Endothelial cell of umbilical vein (primary cell): ENCODE results near the gene SNX9. TPM values are rescaled to one million over a fixed set of nuclear protein-coding genes. Genes with fewer than 3 reads are reported as not detected.
A peak's percentile ranks its signal among the peaks of the same experiment; 100 is the strongest.

Experiments used
- BruUV-seq: library from RNA; stranded (reverse); fragments of 400-500 nt; replicated peaks from 2 replicates; lab custom pipeline; 2021; lab: Mats Ljungman, UMichigan
- CTCF ChIA-PET: fragments of 300-600, 350-600 bp; sonication (Branson Sonifier 250); formaldehyde crosslinking; loops from one replicate; lab custom pipeline; 2021; ENCODE audit warnings: antibody characterized with exemption, inconsistent platforms; lab: Charles Lee
- POLR2A ChIA-PET: fragments of 300-600, 350-600 bp; sonication (Branson Sonifier 250); formaldehyde crosslinking; loops from one replicate; lab custom pipeline; 2021; ENCODE audit warnings: antibody characterized with exemption, inconsistent platforms; lab: Charles Lee
- DNase-seq: peaks from one replicate; pipeline ENCODE4 v3.0.0-alpha.2; 2011; ENCODE audit warnings: low read depth, low spot score
- FAIRE-seq: peaks from 2 replicates; lab custom pipeline; 2011; peaks lifted over from hg19 to GRCh38; lab: Jason Lieb, UNC
- H2AFZ ChIP-seq: 2 replicates; pipeline ENCODE4 v1.6.0; 2012; ENCODE audit warnings: low read depth, low read length, control low read depth, inconsistent platforms
- H3K27ac ChIP-seq: 2 replicates; pipeline ENCODE4 v1.5.1; 2011; ENCODE audit warnings: low read depth, mild to moderate bottlenecking, control low read depth, low read length, moderate library complexity; ENCODE audit not compliant: insufficient read depth
- H3K27me3 ChIP-seq, 2 experiments: 2 replicates each; pipeline versions ENCODE4 v1.6.0 to v1.6.1; 2011; ENCODE audit warnings: low read length in 2 of 2, mixed read lengths in 1 of 2; ENCODE audit not compliant: control insufficient read depth in 2 of 2, insufficient read depth in 2 of 2
- H3K36me3 ChIP-seq, 2 experiments: 2 replicates in 1 of 2; 3 replicates in 1 of 2; pipeline ENCODE4 v1.5.1; 2011; ENCODE audit warnings: low read length in 2 of 2, mild to moderate bottlenecking in 1 of 2, moderate library complexity in 1 of 2; ENCODE audit not compliant: control insufficient read depth in 2 of 2, insufficient read depth in 2 of 2; ENCODE audit errors: extremely low read depth in 1 of 2
- H3K4me1 ChIP-seq: 3 replicates; pipeline ENCODE4 v1.5.1; 2011; ENCODE audit warnings: mild to moderate bottlenecking, low read length; ENCODE audit not compliant: control insufficient read depth, insufficient read depth; ENCODE audit errors: extremely low read depth
- H3K4me2 ChIP-seq: 2 replicates; pipeline ENCODE4 v1.6.1; 2011; ENCODE audit warnings: low read length, control low read depth, mixed read lengths; ENCODE audit not compliant: insufficient read depth
- H3K4me3 ChIP-seq, 3 experiments: fragments of 200-600 bp in 1 of 3; sonication (generic), shearing (Covaris generic) in 1 of 3; replicated peaks in 1 of 3; 2 replicates each; pipeline ENCODE4 v1.5.1; 2011 to 2016; ENCODE audit warnings: control low read depth in 3 of 3, low read length in 3 of 3, mild to moderate bottlenecking in 2 of 3, inconsistent platforms in 1 of 3, low read depth in 1 of 3, moderate library complexity in 1 of 3; ENCODE audit not compliant: insufficient read depth in 1 of 3
- H3K79me2 ChIP-seq: 2 replicates; pipeline ENCODE4 v1.6.0; 2012; ENCODE audit warnings: low read length, inconsistent platforms; ENCODE audit not compliant: control insufficient read depth, insufficient read depth
- H3K9ac ChIP-seq: replicated peaks from 2 replicates; pipeline ENCODE3; 2011; ENCODE audit warnings: low read length, control low read depth; ENCODE audit not compliant: insufficient read depth; ENCODE audit errors: extremely low read depth
- H3K9me1 ChIP-seq: replicated peaks from 3 replicates; pipeline ENCODE4 v1.6.0; 2011; ENCODE audit warnings: mild to moderate bottlenecking, low read length; ENCODE audit not compliant: control insufficient read depth, insufficient read depth; ENCODE audit errors: extremely low read depth
- H3K9me3 ChIP-seq: replicated peaks from 2 replicates; pipeline ENCODE4 v1.5.1; 2012; ENCODE audit warnings: low read length, inconsistent platforms; ENCODE audit not compliant: control insufficient read depth, insufficient read depth
- H4K20me1 ChIP-seq: replicated peaks from 2 replicates; pipeline ENCODE3; 2011; ENCODE audit warnings: mild to moderate bottlenecking, low read length; ENCODE audit not compliant: control insufficient read depth, insufficient read depth; ENCODE audit errors: extremely low read depth
- CTCF ChIP-seq, 2 donors: IDR thresholded peaks; 1 replicate in 1 of 2; 2 replicates in 1 of 2; pipeline ENCODE4 v1.5.1; 2011; ENCODE audit warnings: low read length in 2 of 2, mild to moderate bottlenecking in 2 of 2, moderate library complexity in 2 of 2, control low read depth in 1 of 2, inconsistent platforms in 1 of 2, low read depth in 1 of 2; ENCODE audit not compliant: insufficient read depth in 1 of 2; ENCODE audit errors: extremely low read depth in 1 of 2
- FOS ChIP-seq: IDR thresholded peaks from 2 replicates; pipeline ENCODE4 v1.6.1; 2011; ENCODE audit warnings: mild to moderate bottlenecking, low read length, moderate library complexity, borderline replicate concordance; ENCODE audit not compliant: insufficient read depth
- GATA2 ChIP-seq: IDR thresholded peaks from 2 replicates; pipeline ENCODE4 v1.7.0; 2011; ENCODE audit warnings: low read depth, mild to moderate bottlenecking, moderate library complexity, mixed read lengths, low read length; ENCODE audit not compliant: insufficient read length, insufficient read depth
- JUN ChIP-seq: IDR thresholded peaks from 2 replicates; pipeline ENCODE4 v1.6.1; 2011; ENCODE audit warnings: borderline replicate concordance, low read depth; ENCODE audit not compliant: insufficient read length, insufficient read depth
- POLR2A ChIP-seq: IDR thresholded peaks from 2 replicates; pipeline ENCODE4 v1.6.1; 2012; ENCODE audit warnings: low read depth, mild to moderate bottlenecking, control low read depth, low read length
- POLR2AphosphoS5 ChIP-seq: IDR thresholded peaks from 2 replicates; pipeline ENCODE4 v1.6.1; 2012; ENCODE audit warnings: low read depth, mild to moderate bottlenecking, control low read depth, low read length, moderate library complexity; ENCODE audit not compliant: insufficient read depth
- dilution Hi-C: fragments of 300-500 bp; cut with MboI; formaldehyde crosslinking; loops from one replicate; pipeline ENCODE4 v1.15.0; 2019; ENCODE audit warnings: low sequenced_read_pairs; ENCODE audit not compliant: extremely low pct_ligation_motif_present
- intact Hi-C: fragments of 100-400 bp; cut with micrococcal nuclease; formaldehyde crosslinking; loops from one replicate; pipeline ENCODE4 v1.10.0; 2022
- polyA plus RNA-seq, 4 experiments: library from polyadenylated mRNA; depleted of rRNA in 3 of 4; stranded (reverse) in 3 of 4; unstranded in 1 of 4; fragments of >200 nt; gene quantifications; 2 replicates each; pipeline versions ENCODE4 v1.2.1 to v1.2.3, GENCODE V29; 2011 to 2012; ENCODE audit warnings: missing spikeins in 1 of 4
- total RNA-seq: library from RNA; stranded (reverse); gene quantifications from 2 replicates; pipeline ENCODE4 v1.2.3, GENCODE V29; 2021
- TF ChIP-seq, protein P1 (sequence below): IDR thresholded peaks from 2 replicates; pipeline ENCODE4 v1.6.1; 2011; ENCODE audit not compliant: insufficient read depth, insufficient read length

Gene SNX9
- total and polyA plus RNA-seq, 2 donors (not counting 3 experiments of a cell fraction or from before 2014, with no cell fraction given) = 27.5 to 54.5 TPM

GRCh38 chr6:157885211-157885788 is 62.3 kb downstream of the SNX9 start:
- peak; percentile 32 for DNase-seq
- dilution Hi-C loops = no loop called here
- no peak for TF ChIP-seq CTCF (IDR thresholded peaks at IDR 0.05; ENCODE audit: extremely low read depth in 1 of 2, insufficient read depth in 1 of 2, low read depth in 1 of 2, low read length in 2 of 2)
- TF ChIP-seq, protein P1, sequence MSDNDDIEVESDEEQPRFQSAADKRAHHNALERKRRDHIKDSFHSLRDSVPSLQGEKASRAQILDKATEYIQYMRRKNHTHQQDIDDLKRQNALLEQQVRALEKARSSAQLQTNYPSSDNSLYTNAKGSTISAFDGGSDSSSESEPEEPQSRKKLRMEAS = no peak
- TF ChIP-seq POLR2A = no peak
- no peak for TF ChIP-seq JUN
- intact Hi-C loops = loop anchor here (10.0 kb wide), 1 partner anchor 560 kb away; the partner anchor contains the start of gene TMEM242
- H3K4me2 ChIP-seq = no peak overlapping the region
- no peak for FAIRE-seq
- POLR2A ChIA-PET = no interaction called here
- peaks cover 8 to 13% of the 10 kb centered on the region in 2 experiments for H3K36me3 ChIP-seq
- TSS peak; percentile 57 for BruUV-seq
- no peak overlapping the region for H3K9ac ChIP-seq
- no peaks in the 10 kb centered on the region for H3K9me3 ChIP-seq
- no peaks in the 10 kb centered on the region for H3K9me1 ChIP-seq
- H2AFZ ChIP-seq = no peak overlapping the region
- H3K79me2 ChIP-seq = peaks cover 7% of the 10 kb centered on the region
- H3K4me1 ChIP-seq = peaks cover 2% of the 10 kb centered on the region
- no peak overlapping the region for H3K4me3 ChIP-seq
- no peak overlapping the region for H3K27ac ChIP-seq
- H4K20me1 ChIP-seq = peaks cover 2% of the 10 kb centered on the region
- no peaks in the 10 kb centered on the region for H3K27me3 ChIP-seq
- CTCF ChIA-PET = interaction anchor here (1.3 kb wide), 1 partner anchor 12 kb away, joined by 3 read pairs; no protein-coding TSS in a partner anchor

DNA sequence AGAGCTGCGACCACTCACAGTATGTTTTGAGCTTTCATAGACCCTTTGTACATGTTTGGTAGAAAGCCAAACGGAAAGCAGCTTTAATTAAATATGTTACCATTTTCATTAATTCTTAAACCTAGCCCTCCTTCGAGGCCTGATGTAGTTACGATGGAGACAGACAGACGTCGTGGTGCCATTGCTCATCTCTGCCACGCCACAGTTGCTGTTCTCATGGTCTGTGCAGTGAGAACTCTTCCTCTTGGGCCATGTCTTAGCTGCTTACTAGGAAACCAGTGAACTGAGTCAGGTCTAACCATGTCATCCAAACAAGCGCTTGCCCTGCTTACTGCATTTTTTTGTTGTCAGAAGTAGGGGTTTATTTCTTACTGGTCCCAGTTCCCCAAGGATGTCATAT is 62.8 kb downstream of the SNX9 start:
- no peaks in the 10 kb centered on the region for H3K9me1 ChIP-seq
- ChIA-PET CTCF (interaction anchor here (1.3 to 1.4 kb wide), 2 partner anchors 12 to 186 kb away, joined by 3 read pairs; no protein-coding TSS in a partner anchor), POLR2A (no interaction called here)
- no peaks in the 10 kb centered on the region for H3K4me1 ChIP-seq
- no peaks in the 10 kb centered on the region for H3K9me3 ChIP-seq
- H3K36me3 ChIP-seq = peaks cover 8 to 13% of the 10 kb centered on the region in 2 experiments
- no peak overlapping the region for H3K27ac ChIP-seq
- no peak for TF ChIP-seq GATA2
- no peak for TF ChIP-seq JUN
- TF ChIP-seq FOS = no peak
- TF ChIP-seq POLR2AphosphoS5 = no peak
- TF ChIP-seq, protein P1 = no peak
- H2AFZ ChIP-seq = no peak overlapping the region
- no peak overlapping the region for H3K9ac ChIP-seq
- peaks cover 2% of the 10 kb centered on the region for H4K20me1 ChIP-seq
- no peak for FAIRE-seq
- no peak overlapping the region for H3K4me3 ChIP-seq
- intact Hi-C loops = loop anchor here (10.0 kb wide), 1 partner anchor 561 kb away; the partner anchor contains the start of gene TMEM242
- TSS peak; percentile 79 for BruUV-seq
- H3K79me2 ChIP-seq = peaks cover 8% of the 10 kb centered on the region
- H3K27me3 ChIP-seq = no peaks in the 10 kb centered on the region
- dilution Hi-C loops = no loop called here
- H3K4me2 ChIP-seq = no peak overlapping the region
- no peak for DNase-seq
